ENCODE data around the gene DUSP1. TPM values are rescaled to one million over a fixed set of nuclear protein-coding genes. Genes with fewer than 3 reads are reported as not detected.
"Not testable (repeated sequence)": the region's sequence is repeated elsewhere in the genome, so short reads cannot be mapped to it uniquely, and the experiment has no call there.

Gene DUSP1
- total RNA-seq, 1 donor from 2014 or later = 4.2 TPM

DNA sequence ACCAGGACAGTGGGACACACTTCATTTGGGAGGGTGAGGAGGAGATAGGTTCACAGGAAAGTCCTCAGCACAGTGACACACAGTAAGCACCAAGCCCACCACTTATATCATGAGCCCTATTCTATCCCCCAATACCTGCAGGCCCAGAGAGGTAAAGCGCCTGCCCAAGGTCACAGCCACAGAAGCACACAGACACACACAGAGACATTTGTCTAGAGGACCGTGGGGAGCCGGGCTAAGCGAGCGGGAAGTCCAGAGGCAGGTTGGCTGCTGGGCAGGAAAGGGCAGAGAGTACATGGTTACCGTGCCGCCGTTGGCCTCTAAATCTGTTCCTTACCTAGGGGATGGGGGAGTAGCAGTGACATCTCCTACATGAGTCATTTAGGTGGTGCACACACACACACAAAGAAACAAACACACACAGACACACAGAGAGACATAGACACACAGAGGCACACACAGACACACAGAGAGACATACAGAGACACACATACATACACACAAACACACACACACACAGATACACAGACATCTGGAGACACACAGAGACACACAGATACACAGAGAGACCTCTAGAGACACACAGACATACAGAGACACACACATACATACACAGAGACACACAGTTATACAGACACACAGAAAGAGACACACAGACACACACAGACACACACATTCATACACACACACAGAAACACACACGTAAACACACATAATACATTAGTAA lies 15.9 kb upstream of the DUSP1 start:
- DNase-seq (ENCODE audit: low spot score) = no peak
- H3F3A ChIP-seq (ENCODE audit: low read depth) = no peaks in the 10 kb centered on the region
- H3K36me3 Mint-ChIP-seq = no peaks in the 10 kb centered on the region
- H3K27me3 ChIP-seq = no peaks in the 10 kb centered on the region
- no peaks in the 10 kb centered on the region for H3K36me3 ChIP-seq
- peaks cover 6% of the 10 kb centered on the region for H3K27me3 Mint-ChIP-seq (ENCODE audit: insufficient read depth, low read depth)
- no peak overlapping the region for H3K4me2 ChIP-seq
- no peak overlapping the region for H3K27ac Mint-ChIP-seq
- no peaks in the 10 kb centered on the region for H3K79me2 ChIP-seq (ENCODE audit: low read depth)
- no peak overlapping the region for H2AFZ ChIP-seq (replicated peaks)
- peaks cover 8% of the 10 kb centered on the region for H3K4me1 ChIP-seq
- H3K9me3 ChIP-seq (ENCODE audit: low read depth) = no peaks in the 10 kb centered on the region
- H3K4me3 Mint-ChIP-seq = no peak overlapping the region
- H4K20me1 ChIP-seq (ENCODE audit: low read depth) = no peaks in the 10 kb centered on the region
- no peaks in the 10 kb centered on the region for H3K9me3 Mint-ChIP-seq
- H3K9ac ChIP-seq = no peak overlapping the region
- no peak overlapping the region for H3K27ac ChIP-seq
- no peak for TF ChIP-seq EZH2phosphoT487 (IDR thresholded peaks at IDR 0.05)
- no peak for TF ChIP-seq EZH2 (IDR thresholded peaks at IDR 0.05)
- TF ChIP-seq CTCF (IDR thresholded peaks at IDR 0.05) = no peak
- H3K4me3 ChIP-seq = no peak overlapping the region
- H3K4me1 Mint-ChIP-seq = peaks cover 17% of the 10 kb centered on the region

- no peak for TF ChIP-seq EZH2 (IDR thresholded peaks at IDR 0.05)
- TF ChIP-seq CTCF (IDR thresholded peaks at IDR 0.05) = no peak
- no peak for TF ChIP-seq EZH2phosphoT487 (IDR thresholded peaks at IDR 0.05)
- Mint-ChIP-seq H3K27me3 (ENCODE audit: insufficient read depth, low read depth) (peaks cover 6% of the 10 kb centered on the region), H3K36me3 (no peaks in the 10 kb centered on the region)
Measured at GRCh38 chr5:172785429-172786088, 14.6 kb upstream of the DUSP1 start.

DNA sequence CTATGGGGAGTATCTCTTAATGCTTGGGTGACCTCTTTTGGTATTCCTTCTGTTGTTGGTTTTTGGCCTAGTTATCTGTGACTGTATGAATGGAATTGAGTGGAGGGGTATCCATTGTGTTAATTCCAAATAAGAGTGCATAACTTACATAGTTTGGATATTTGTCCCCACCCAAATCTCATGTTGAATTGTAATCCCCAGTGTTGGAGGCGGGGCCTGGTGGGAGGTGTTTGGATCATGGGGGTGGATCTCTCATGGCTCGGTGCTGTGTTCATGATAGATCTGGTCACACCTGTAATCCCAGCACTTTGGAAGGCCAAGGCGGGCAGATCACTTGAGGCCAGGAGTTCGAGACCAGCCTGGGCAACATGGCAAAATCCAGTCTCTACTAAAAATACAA lies 13.2 kb upstream of the DUSP1 start:
- H3K36me3 ChIP-seq; H3K4me3 ChIP-seq; H3K9me3 Mint-ChIP-seq; H3K4me3 Mint-ChIP-seq; H3K36me3 Mint-ChIP-seq; H3K9me3 ChIP-seq (ENCODE audit: low read depth); H3K27me3 ChIP-seq; H3K27ac ChIP-seq; DNase-seq (ENCODE audit: low spot score); H3K4me1 Mint-ChIP-seq; H2AFZ ChIP-seq (replicated peaks); H3K4me2 ChIP-seq; H4K20me1 ChIP-seq (ENCODE audit: low read depth); H3K4me1 ChIP-seq; H3K79me2 ChIP-seq (ENCODE audit: low read depth); H3F3A ChIP-seq (ENCODE audit: low read depth); H3K27me3 Mint-ChIP-seq (ENCODE audit: insufficient read depth, low read depth); H3K9ac ChIP-seq: not testable (repeated sequence)
- peak overlapping the region; percentile 8 for H3K27ac Mint-ChIP-seq

More at GRCh38 chr5:172785429-172786088, 14.6 kb upstream of the DUSP1 start:
- Histone ChIP-seq H2AFZ (replicated peaks) (no peak overlapping the region), H3K9me3 (ENCODE audit: low read depth) (no peaks in the 10 kb centered on the region), H3K4me1 (peaks cover 8% of the 10 kb centered on the region), H3F3A (ENCODE audit: low read depth) (no peaks in the 10 kb centered on the region), H3K9ac (no peak overlapping the region), H3K36me3 (no peaks in the 10 kb centered on the region), H4K20me1 (ENCODE audit: low read depth) (no peaks in the 10 kb centered on the region), H3K4me3 (no peak overlapping the region), H3K27me3 (no peaks in the 10 kb centered on the region), H3K4me2 (no peak overlapping the region), H3K27ac (no peak overlapping the region), H3K79me2 (ENCODE audit: low read depth) (no peaks in the 10 kb centered on the region)
- peaks cover 13% of the 10 kb centered on the region for H3K4me1 Mint-ChIP-seq
- H3K4me3 Mint-ChIP-seq = no peak overlapping the region
- DNase-seq (ENCODE audit: low spot score) = no peak
- no peaks in the 10 kb centered on the region for H3K9me3 Mint-ChIP-seq
- no peak overlapping the region for H3K27ac Mint-ChIP-seq

DNA sequence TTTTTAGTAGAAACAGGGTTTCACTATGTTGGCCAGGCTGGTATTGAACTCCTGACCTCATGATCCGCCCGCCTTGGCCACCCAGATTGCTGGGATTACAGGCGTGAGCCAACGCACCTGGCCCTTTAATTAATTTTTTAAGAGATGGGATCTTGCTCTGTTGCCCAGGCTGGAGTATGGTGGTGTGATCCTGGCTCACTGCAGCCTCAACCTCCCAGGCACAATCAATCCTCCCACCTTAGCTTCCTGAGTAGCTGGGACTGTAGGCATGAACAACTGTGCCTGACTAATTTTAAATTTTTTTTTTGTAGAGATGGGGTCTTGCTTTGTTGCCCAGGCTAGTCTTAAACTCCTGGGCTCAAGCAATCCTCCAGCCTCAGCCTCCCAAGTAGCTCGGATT lies 12.3 kb upstream of the DUSP1 start:
- not testable (repeated sequence) for H2AFZ ChIP-seq (replicated peaks); H3K4me3 Mint-ChIP-seq; H3K36me3 ChIP-seq; H3K27me3 ChIP-seq; H3K9me3 Mint-ChIP-seq; H3K36me3 Mint-ChIP-seq; H3K9ac ChIP-seq; H4K20me1 ChIP-seq (ENCODE audit: low read depth); H3K4me1 ChIP-seq; H3K4me1 Mint-ChIP-seq; H3K4me3 ChIP-seq; H3K27ac ChIP-seq; H3K27me3 Mint-ChIP-seq (ENCODE audit: insufficient read depth, low read depth); H3K4me2 ChIP-seq; DNase-seq (ENCODE audit: low spot score); H3K9me3 ChIP-seq (ENCODE audit: low read depth); H3K27ac Mint-ChIP-seq; H3F3A ChIP-seq (ENCODE audit: low read depth); H3K79me2 ChIP-seq (ENCODE audit: low read depth)

Data from neural progenitor cell (in vitro differentiated cells).